A549 treated with Mapracorat at 1 μM for 4 hours (cell line): ENCODE results near the gene USP17L10. TPM values are rescaled to one million over a fixed set of nuclear protein-coding genes. Genes with fewer than 3 reads are reported as not detected.

ENCODE experiments used
- total RNA-seq: library from RNA; stranded (reverse); fragments of 200-300 nt; extraction: Qiagen RNA extraction; gene quantifications from 5 replicates; pipeline ENCODE4 v1.2.3, GENCODE V29; 2022

USP17L10 gene, protein sequence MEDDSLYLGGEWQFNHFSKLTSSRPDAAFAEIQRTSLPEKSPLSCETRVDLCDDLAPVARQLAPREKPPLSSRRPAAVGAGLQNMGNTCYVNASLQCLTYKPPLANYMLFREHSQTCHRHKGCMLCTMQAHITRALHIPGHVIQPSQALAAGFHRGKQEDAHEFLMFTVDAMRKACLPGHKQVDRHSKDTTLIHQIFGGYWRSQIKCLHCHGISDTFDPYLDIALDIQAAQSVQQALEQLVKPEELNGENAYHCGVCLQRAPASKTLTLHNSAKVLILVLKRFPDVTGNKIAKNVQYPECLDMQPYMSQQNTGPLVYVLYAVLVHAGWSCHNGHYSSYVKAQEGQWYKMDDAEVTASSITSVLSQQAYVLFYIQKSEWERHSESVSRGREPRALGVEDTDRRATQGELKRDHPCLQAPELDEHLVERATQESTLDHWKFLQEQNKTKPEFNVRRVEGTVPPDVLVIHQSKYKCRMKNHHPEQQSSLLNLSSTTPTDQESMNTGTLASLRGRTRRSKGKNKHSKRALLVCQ
- not detected in 5 replicates for total RNA-seq

DNA sequence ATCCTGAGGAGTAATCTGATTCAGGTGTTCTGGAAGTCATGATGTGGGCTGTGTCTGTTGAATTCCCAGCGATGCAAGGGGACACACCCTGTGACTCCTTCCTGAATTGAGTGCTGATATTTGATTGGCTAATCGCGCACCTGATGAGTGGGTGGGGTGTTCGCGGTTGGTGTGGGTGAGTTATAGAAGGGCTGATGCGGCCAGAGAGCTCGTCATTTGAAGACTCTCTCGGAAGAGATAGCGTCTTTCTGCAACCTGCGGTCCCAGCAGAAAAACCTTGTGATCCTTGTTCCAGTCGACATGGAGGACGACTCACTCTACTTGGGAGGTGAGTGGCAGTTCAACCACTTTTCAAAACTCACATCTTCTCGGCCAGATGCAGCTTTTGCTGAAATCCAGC is at the start of gene USP17L10:
Gene USP17L10 (plus strand): TSS at position 301 of the 400 bp plus-strand sequence. CDS start 0 bp downstream, at position 301.

GRCh38 chr4:9169791-9170459 is 40.5 kb upstream of the USP17L10 start, which contains the start of gene FAM90A26:
TSS of gene FAM90A26 (plus strand) at chr4:9170409. CDS start at chr4:9173173, 2,764 bp downstream.

DNA sequence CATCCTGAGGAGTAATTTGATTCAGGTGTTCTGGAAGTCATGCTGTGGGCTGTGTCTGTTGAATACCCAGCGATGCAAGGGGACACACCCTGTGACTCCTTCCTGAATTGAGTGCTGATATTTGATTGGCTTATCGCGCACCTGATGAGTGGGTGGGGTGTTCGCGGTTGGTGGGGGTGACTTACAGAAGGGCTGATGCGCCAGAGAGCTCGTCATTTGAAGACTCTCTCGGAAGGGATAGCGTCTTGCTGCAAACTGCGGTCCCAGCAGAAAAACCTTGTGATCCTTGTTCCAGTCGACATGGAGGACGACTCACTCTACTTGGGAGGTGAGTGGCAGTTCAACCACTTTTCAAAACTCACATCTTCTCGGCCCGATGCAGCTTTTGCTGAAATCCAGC is 4.6 kb downstream of the USP17L10 start, which contains the start of gene USP17L11:
Gene USP17L11 (plus strand): TSS at position 301 of the 400 bp plus-strand sequence. CDS start 0 bp downstream, at position 301.

DNA sequence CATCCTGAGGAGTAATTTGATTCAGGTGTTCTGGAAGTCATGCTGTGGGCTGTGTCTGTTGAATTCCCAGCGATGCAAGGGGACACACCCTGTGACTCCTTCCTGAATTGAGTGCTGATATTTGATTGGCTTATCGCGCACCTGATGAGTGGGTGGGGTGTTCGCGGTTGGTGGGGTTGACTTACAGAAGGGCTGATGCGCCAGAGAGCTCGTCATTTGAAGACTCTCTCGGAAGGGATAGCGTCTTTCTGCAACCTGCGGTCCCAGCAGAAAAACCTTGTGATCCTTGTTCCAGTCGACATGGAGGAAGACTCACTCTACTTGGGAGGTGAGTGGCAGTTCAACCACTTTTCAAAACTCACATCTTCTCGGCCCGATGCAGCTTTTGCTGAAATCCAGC is 9.4 kb downstream of the USP17L10 start, which contains the start of gene USP17L12:
Gene USP17L12 (plus strand): TSS at position 301 of the 400 bp plus-strand sequence. CDS start 0 bp downstream, at position 301.

GRCh38 chr4:9224596-9224995 is 14.1 kb downstream of the USP17L10 start, which contains the start of gene USP17L13:
TSS of gene USP17L13 (plus strand) at chr4:9224896. CDS start at chr4:9224896, 0 bp downstream.

DNA sequence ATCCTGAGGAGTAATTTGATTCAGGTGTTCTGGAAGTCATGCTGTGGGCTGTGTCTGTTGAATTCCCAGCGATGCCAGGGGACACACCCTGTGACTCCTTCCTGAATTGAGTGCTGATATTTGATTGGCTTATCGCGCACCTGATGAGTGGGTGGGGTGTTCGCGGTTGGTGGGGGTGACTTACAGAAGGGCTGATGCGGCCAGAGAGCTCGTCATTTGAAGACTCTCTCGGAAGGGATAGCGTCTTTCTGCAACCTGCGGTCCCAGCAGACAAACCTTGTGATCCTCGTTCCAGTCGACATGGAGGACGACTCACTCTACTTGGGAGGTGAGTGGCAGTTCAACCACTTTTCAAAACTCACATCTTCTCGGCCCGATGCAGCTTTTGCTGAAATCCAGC is 23.6 kb downstream of the USP17L10 start, which contains the start of gene USP17L15:
Gene USP17L15 (plus strand): TSS at position 301 of the 400 bp plus-strand sequence. CDS start 0 bp downstream, at position 301.

GRCh38 chr4:9243579-9243978 is 33.1 kb downstream of the USP17L10 start, which contains the start of gene USP17L17:
TSS of gene USP17L17 (plus strand) at chr4:9243879. CDS start at chr4:9243879, 0 bp downstream.

GRCh38 chr4:9247953-9248680 is 37.7 kb downstream of the USP17L10 start, which contains the start of gene USP17L18:
TSS of gene USP17L18 (plus strand) at chr4:9248630. CDS start at chr4:9248630, 0 bp downstream.

GRCh38 chr4:9253078-9253477 is 42.6 kb downstream of the USP17L10 start, which contains the start of gene USP17L19:
TSS of gene USP17L19 (plus strand) at chr4:9253378. CDS start at chr4:9253378, 0 bp downstream.

DNA sequence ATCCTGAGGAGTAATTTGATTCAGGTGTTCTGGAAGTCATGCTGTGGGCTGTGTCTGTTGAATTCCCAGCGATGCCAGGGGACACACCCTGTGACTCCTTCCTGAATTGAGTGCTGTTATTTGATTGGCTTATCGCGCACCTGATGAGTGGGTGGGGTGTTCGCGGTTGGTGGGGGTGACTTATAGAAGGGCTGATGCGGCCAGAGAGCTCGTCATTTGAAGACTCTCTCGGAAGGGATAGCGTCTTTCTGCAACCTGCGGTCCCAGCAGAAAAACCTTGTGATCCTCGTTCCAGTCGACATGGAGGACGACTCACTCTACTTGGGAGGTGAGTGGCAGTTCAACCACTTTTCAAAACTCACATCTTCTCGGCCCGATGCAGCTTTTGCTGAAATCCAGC is 47.4 kb downstream of the USP17L10 start, which contains the start of gene USP17L20:
Gene USP17L20 (plus strand): TSS at position 301 of the 400 bp plus-strand sequence. CDS start 0 bp downstream, at position 301.

Other genes starting within 250 kb of the USP17L10 start
- gene FAM90A26, start 40.2 kb upstream of the USP17L10 start, total RNA-seq: not detected in 5 replicates
- gene USP17L11, start 4.7 kb downstream of the USP17L10 start, total RNA-seq: not detected in 5 replicates
- not detected in 5 replicates for gene USP17L12, start 9.5 kb downstream of the USP17L10 start, total RNA-seq
- not detected in 5 replicates for gene USP17L13, start 14.2 kb downstream of the USP17L10 start, total RNA-seq
- gene USP17L15, start 23.7 kb downstream of the USP17L10 start, total RNA-seq: not detected in 5 replicates
- not detected in 5 replicates for gene USP17L17, start 33.2 kb downstream of the USP17L10 start, total RNA-seq
- gene USP17L18, start 38.0 kb downstream of the USP17L10 start, total RNA-seq: not detected in 5 replicates
- not detected in 5 replicates for gene USP17L19, start 42.7 kb downstream of the USP17L10 start, total RNA-seq
- not detected in 5 replicates for gene USP17L20, start 47.5 kb downstream of the USP17L10 start, total RNA-seq
- not detected in 5 replicates for gene USP17L21, start 52.2 kb downstream of the USP17L10 start, total RNA-seq
- not detected in 5 replicates for gene USP17L22, start 57.0 kb downstream of the USP17L10 start, total RNA-seq
- not detected in 5 replicates for gene USP17L24, start 114.5 kb downstream of the USP17L10 start, total RNA-seq
- gene USP17L25, start 119.3 kb downstream of the USP17L10 start, total RNA-seq: not detected in 5 replicates
- not detected in 5 replicates for gene USP17L26, start 124.0 kb downstream of the USP17L10 start, total RNA-seq
- gene USP17L5, start 128.7 kb downstream of the USP17L10 start, total RNA-seq: not detected in 5 replicates
- gene USP17L27, start 133.5 kb downstream of the USP17L10 start, total RNA-seq: not detected in 5 replicates
- not detected in 5 replicates for gene USP17L28, start 138.2 kb downstream of the USP17L10 start, total RNA-seq
- gene USP17L29, start 143.0 kb downstream of the USP17L10 start, total RNA-seq: not detected in 5 replicates
- gene USP17L30, start 152.5 kb downstream of the USP17L10 start, total RNA-seq: not detected in 5 replicates
- gene DEFB131A, start 233.8 kb downstream of the USP17L10 start, total RNA-seq: not detected in 5 replicates